ENCODE data around the gene MED19.

- TF ChIP-seq CTCF (IDR thresholded peaks at IDR 0.05) (peak in 1 of 12 donors; percentile 12), POLR2A (IDR thresholded peaks at IDR 0.05) (peak in 1 of 2 donors; percentile 26)
Observed at GRCh38 chr11:57667117-57667735, 44.8 kb downstream of the MED19 start.

All from heart left ventricle (tissue), 13 donors.